COR-L47 (cell line): ENCODE data around the gene ELF2.
"Not testable (repeated sequence)": the region's sequence is repeated elsewhere in the genome, so short reads cannot be mapped to it uniquely, and the experiment has no call there.

Experiments
- DNase-seq: peaks from one replicate; lab custom pipeline; 2025; lab: John Stamatoyannopoulos, UW

The ELF2 gene

DNA sequence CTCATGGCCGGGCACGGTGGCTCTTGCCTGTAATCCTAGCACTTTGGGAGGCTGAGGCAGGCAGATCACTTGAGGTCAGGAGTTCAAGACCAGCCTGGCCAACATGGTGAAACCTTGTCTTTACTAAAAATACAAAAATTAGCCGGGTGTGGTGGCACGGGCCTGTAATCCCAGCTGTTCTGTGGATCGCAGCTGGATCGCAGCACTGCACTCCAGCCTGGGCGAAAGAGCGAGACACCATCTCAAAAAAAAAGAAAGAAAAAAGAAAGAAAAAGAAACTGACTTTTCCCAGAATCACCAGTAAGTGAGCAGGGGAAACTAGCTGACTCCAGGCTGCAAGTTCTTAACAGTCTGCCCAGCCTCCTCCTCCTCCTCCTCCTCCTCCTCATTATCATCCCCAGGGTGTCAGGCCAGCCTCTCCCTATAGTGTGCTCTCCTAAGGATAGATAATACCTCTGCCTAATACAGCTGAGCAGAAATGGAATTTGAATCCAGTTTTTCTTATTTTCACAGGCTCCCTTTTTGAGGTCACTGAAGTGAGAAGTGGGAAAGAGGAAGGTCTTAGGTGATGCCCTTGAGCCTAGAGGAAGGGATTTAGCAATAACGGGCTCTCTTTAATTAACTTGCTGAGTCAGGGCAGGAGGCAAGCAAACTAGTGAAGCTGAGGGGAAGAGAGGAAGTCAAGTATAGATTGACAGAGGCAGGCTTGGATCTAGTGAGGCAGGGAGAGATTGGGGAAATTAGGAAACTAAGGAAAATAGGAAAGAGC, 11.8 kb upstream of the ELF2 start:
- no peak for DNase-seq

DNA sequence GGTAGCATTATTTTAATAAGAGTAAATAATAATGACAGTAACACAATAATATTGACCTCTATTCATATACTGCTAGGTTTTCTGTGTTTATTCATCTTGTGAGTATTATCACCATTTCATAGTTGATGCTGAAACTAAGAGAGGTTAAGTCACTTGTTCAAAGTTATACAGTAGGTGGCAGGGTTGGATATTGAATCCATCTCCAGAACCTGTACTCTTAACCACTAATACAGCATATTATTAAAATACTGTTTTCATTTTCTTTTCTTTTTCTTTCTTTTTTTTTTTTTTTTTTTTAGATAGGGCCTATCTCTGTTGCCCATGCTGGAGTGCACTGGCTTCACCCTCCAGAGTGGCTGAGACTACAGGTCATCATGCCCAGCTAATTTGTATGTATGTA, 7.1 kb upstream of the ELF2 start:
- DNase-seq = no peak

DNA sequence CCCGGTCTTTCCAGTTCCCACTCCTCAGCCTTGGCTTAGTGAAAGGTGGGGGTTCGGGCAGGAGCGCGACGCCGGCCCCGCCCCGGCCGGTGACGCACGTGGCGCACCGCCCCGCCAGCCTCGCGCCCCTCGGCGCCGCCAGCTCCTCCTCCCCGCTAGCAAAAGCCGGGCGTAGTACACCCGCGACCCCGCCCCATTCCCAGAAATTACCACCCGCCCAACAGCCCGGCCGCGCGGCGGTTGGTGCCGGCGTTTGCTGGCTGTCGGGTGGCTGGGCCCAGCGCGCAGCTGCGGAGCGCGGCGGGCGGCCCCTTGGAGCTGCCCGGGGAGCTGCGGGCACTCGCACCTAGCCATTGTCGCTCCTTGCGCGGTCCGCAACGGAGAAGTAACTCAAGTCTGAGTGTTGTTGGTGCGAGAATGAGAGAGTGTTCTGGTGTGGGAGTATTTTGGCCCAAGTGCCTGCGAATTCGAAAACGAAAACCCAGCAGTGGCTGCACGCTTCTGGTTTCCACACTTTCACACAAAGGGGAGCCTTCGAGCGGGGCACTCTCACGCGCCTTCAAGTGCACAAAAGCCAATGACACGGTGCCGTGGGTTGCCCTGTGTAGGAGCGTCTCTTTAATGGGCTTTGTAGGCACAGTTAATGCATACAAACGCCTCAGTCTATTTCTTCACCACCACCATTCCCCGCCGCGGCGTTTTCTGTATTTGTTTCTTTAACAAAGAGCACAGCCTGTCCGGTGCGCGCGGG, 1.0 kb upstream of the ELF2 start:
- DNase-seq = peak; percentile 96

DNA sequence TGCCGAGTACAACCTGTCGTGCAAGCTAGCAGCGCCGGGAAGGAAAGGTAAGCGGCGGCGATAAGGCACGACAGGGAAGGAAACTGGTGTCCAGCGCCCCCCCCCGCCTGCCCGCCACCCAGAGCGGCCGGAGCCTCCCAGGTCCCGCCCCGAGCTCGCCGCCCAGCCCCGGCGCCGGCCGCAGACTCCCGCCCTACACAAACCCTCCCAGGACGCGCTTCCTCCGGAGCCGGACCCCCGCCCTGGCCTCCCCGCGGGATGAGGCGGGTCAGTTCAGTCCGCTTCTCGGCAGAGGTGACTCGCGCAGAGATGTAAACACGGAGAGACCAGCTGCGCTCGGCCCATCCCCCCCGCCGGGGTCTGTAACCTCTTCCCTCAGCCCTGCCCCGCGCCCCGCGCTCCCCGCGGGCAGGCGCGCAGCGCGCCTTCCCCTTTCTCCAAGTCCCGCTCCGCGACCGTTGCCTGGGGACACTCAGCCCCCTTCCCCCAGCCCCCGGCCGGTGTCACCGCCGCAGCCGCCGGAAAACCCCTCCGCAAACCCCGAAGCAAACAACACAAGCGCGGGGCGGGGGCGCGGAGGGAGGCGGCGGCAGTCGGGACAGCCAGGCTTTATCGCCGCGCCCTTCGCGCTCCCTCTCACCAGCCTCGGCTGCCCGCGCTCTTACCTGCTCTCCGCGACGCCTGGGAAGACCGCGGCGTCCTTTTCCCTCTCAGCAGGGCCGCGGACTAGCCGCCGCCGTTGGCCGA, 543 bp downstream of the ELF2 start:
- DNase-seq = peak; percentile 80

DNA sequence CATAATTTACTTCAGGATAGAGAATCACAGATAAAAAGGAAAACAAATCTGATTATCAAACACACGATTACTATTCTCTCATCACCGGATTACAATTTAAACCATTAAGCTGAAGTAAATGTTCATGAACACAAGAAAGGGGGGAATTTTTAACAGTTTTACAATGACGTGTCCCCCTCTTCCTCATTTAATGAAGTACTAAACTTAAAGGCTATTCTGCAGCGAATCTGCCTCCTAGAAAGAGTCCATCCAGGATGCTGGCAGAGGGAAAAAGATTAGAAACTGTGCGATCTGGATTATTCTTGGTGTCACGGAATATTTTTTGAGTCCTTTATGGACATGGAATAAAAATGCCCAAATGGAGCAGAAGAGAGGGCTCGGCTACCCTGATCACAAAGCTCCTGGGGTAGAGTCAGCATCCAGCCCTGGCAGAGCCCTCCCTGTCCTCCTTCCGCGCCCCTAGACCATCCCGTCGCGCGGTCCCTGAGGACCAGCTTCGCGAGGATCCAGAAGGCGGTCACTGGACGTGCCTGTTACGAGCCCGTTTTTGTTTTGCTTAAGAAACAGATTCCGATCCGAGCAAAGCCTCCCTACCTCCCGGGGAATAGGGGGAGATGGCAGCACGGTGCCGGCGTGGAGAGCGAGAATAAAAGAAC, 1.2 kb downstream of the ELF2 start:
- DNase-seq = peak; percentile 68

DNA sequence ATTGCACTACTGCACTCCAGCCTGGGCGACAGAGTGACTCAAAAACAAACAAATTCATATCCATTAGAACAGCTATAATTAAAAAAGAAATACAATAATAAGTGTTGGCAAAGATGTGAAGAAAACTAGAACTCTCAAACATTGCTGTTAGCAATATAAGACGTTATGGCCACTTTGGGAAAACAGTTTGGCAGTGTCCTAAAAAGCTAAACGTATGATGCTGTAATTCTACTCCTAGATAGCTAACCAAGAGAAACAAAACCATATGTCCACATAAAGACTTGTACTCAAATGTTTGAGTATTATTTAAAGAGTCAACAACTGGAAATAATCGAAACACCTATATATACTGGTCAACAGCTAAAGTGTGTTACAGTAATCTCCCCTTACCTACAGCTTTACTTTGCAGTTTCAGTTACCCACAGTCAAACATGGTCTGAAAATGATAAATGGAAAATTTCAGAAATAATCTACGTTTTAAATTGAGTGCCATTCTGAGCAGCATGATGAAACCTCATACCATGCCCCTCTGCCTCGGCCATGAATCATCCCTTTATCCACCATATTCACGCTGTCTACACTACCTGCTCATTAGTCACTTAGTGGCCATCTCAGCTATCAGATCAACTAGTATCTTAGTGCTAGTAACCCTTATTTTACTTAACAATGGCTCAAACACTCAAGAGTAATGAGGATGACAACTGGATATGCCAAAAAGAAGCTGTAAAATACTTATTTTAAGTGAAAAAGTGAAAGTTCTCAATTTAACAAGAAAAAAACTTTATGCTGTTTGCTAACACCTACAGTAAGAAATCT, 4.9 kb downstream of the ELF2 start:
- no peak for DNase-seq

DNA sequence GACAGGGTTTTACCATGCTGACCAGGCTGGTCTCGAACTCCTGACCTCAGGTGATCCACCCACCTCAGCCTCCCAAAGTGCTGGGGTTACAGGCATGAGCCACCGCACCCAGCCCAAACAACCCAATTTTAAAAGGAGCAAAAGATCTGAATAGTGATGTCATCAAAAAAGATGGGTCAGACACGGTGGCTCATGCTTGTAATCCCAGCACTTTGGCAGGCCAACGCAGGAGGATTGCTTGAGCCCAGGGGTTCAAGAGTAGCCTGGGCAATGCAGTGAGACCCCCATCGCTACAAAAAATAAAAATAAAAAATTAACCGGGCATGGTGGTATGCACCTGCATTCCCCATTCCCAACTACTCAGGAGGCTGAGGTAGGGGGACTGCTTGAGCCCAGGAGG, 6.1 kb downstream of the ELF2 start:
- no peak for DNase-seq

DNA sequence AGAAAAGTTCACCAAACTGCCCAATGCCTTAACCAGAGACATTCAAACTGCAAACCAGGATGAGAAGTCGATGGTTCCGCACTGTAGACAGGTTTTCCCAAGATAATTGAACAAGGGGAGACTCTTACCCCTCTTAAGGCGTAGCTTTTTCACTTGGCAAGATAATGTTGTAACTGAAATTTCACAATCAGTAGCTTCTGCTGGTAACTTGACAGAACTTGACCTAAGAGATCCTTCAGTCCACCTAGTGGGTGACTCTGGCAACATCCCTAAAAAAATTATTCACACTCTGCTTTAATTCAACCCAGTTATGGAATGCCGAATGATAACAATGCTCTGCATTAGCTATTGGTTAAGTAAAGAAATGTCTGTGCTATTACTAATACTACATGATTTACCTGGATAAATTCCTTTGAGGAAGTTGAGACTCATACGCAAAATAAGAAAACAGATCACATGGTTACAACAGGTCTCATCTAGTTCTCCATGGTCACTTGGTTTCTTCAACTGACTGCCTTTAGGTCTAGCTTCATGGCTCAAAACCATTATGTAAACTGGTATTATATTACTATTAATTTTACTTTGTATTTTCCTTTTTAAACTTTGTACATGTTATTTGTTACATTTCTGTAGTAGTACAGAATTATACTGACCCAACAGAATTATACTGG, 9.1 kb downstream of the ELF2 start:
- DNase-seq = no peak

DNA sequence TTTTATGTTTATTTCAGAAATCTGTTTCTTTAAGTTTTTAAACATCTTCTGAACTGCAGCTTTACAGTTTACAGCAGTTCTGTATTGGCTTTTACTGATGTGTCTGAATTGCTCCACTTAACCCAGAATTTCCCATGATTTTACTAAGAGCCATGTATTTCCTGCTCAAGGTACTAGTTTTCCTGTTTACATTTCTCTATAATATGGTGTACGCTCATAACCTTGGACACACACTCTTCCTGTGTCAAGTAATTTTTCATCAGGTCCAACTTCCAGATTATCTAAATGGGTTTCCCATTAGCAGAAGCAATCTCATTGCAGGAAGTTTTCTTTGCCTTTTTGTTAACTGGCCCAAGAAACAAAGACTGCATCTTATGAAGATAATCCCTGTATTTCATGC, 12.3 kb downstream of the ELF2 start:
- DNase-seq = no peak

DNA sequence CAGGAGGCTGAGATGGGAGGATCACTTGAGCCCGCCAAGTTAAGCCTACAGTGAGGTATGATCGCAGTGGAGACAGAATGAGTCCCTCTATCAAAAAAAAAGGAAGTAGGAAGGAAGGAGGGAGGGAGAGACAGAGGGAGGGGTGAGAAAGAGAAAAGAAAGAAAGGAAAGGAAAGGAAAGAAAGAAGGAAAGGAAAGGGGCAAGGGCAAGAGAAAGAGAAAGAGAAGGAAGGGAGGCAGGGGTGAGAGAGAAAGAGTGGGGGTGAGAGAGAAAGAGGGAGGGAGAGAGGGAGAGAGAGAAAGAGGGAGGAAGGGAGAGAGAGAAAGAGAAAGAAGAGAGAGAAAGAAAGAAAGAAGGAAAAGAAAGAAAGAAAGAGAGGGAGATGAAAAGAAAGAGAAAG, 13.2 kb downstream of the ELF2 start:
- no peak for DNase-seq

DNA sequence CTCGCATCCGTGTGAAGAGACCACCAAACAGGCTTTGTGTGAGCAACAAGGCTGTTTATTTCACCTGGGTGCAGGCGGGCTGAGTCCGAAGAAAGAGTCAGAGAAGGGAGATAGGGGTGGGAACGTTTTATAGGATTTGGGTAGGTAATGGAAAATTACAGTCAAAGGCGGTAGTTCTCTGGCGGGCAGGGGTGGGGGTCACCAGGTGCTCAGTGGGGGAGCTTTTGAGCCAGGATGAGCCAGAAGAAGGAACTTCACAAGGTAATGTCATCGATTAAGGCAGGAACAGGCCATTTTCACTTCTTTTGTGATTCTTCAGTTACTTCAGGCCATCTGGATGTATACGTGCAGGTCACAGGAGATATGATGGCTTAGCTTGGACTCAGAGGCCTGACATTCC, 19.0 kb downstream of the ELF2 start:
- not testable (repeated sequence) for DNase-seq

DNA sequence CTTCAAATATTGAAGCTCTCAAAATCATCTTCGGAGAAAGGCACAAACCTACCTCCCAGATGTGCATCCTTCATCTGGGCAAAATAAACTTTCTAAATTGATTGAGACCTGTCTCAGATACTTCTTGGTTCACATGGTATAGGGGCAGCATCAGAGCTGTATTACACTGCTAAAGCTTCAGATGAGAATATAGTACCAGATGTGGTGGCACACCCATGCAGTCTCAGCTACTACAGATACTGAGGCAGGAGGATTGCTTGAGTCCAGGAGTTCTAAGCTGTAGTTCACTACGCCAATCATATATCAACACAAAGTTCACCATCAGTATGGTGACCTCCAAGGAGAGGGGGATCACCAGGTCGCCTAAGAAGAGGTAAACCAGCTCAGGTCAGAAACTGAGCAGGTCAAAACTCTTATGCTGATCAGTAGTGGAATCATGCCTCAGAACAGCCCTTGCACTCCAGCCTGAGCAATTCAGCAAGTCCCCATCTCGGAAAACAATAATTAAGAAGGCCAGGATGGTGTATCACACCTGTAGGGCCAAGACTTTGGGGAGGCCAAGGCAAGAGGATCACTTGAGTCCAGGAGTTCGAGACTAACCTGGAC, 22.0 kb downstream of the ELF2 start:
- no peak for DNase-seq

DNA sequence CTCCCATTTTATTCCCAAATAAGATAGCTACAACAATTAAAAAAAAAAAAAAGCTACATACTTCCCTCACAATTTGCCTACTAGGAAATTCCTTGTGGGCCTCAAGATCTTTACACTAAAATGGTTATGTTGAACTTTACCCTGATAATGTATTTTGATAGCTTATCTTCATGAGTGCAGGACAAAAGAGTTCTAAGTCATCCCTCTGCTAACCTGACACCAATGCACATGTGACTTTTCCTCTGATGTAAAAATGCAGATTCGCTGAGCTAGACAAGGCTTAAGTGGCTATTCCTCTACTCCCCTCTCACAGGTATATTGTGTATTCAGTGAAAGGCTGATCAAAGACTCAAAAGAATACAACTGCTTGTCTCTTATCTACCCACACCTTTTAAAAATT, 22.5 kb downstream of the ELF2 start:
- no peak for DNase-seq

DNA sequence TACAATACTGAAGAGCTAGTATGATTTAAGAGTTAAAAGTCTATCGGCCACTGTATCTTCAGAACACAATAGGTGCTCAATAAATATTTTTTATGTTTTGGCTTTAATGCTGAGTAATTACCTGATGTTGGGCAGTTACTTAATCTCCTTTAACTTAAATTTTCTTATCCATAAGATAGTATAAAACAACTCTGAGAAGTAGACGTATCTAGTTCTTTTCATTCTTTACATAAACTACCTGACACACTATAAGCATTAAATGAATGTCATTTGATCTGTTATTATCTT, 22.9 kb downstream of the ELF2 start:
- no peak for DNase-seq

DNA sequence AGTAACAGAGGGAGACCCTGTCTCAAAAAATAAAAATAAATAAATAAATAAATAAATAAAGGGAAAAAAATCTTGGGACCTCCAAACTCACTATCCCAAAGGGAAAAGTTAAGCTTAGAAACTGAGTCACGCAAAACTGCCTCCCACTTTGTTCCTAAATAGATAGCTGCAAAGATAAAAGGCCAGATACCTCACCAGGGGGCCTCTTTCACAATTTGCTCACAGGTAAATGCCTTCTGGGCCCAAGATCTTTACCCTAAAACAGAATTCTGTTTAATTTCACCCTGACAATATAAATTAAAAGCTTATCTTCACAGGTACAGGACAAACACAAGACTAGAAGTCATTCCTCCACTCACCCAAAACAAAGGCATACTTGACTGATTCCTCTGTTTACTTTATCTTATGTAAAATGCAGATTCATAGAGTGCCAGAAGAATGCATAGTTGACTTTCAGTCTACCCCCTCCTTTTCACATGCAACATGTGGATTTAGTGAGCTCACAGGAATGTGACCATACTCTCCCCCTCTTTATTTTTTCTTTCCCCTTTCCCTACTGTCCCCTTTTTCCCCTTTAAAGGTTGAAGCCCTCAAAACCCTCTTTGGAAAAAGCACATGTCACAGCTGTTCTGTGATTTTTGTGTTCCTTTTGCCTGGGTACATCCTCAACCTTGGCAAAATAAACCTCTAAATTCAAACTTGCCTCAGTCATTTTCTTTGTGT, 23.4 kb downstream of the ELF2 start:
- DNase-seq = no peak

DNA sequence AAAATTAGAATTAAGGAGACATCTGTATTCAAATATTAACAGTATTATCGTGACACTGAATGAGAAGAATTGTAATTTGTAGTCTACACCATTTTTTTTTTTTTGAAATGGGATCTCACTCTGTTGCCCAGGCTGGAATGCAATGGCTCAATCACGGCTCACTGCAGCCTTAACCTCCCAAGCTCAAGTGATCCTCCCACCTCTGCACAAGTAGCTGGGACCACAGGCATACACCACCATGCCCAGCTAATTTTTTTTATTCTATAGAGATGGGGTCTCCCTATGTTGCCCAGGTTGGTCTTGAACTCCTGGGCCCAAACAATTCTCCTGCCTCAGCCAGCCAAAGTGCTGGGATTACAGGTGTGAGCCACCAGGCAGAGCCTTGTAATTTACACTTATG, 24.8 kb downstream of the ELF2 start:
- DNase-seq = no peak

DNA sequence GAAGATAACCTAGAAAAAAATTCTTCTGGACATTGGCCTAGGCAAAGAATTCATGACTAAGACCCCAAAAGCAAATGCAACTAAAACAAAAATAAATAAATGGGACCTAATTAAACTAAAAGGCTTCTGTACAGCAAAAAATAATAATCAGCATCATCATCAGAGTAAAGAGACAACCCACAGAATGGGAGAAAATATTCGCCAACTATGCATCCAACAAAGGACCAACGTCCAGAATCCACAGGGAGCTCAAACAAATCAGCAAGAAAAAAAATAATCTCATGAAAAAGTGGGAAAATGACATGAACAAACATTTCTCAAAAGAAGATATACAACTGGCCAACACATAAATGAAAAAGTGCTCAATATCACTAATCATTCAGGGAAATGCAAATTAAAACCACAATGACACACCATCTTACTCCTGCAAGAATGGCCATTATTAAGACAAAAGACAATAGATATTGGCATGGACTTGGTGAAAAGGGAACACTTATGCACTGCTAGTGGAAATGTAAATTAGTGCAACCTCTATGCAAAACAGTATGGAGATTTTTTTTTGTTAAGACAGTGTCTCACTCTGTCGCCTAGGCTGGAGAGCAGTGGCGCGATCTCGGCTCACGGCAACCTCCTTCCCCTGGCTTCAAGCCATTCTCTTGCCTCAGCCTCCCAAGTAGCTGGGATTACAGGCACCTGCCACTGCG, 29.9 kb downstream of the ELF2 start:
- DNase-seq = no peak

DNA sequence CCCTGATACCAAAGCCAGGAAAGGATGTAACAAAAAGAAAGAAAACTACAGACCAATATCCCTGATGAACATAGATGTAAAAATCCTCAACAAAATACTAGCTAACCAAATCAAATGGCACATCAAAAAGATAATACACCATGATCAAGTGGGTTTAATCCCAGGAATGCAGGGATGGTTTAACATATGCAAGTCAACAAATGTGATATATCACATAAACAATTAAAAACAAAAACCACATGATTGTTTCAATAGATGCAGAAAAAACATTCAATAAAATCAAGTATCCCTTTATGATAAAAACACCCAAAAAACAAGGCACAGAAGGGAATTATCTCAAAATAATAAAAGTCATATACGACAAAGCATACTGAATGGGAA, 31.5 kb downstream of the ELF2 start:
- DNase-seq = no peak

DNA sequence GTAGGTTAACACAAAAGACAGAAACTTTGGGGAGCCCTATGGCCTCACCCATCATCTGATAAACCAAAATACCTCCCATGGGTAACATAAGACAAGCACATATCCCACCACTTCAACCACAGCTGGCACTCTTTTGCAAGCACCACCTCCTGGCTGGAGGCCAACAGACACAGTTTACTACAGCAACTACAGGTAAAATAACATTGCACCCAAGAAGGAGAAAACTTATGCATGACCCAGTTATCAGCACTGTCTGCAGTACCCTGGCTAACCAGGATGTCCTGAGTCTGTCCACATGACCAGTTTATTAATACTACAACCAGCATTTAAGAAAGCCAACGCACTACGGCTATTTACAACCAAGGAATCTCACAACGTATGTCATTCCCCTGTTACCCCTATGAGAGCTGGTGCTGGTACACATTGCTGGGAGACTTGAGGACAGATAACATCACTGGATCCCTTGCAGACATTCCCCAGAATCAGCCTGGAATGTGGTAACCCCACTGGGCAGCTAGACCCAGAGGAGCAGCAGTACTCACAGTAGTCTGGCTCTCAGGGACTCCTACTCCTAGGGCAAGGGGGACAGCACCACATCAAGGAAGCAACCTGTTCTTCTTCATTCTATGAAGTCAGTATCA, 32.0 kb downstream of the ELF2 start:
- peak; percentile 3 for DNase-seq
